Right atrium auricular region (tissue), 2 donors: ENCODE results near the gene TMEM203. TPM values are rescaled to one million over a fixed set of nuclear protein-coding genes. Genes with fewer than 3 reads are reported as not detected.
A peak's percentile ranks its signal among the peaks of the same experiment; 100 is the strongest.

Source experiments
- DNase-seq: peaks from one replicate; pipeline ENCODE4 v3.0.0-alpha.2; 2019; ENCODE audit warnings: low spot score
- H3K27ac ChIP-seq, 2 donors: fragments of 200-600 bp; sonication (generic); 1 replicate in 1 of 2; 2 replicates in 1 of 2; pipeline ENCODE4 v1.5.1; 2016 to 2019
- H3K27me3 ChIP-seq, 2 donors: fragments of 200-600 bp; sonication (generic); one replicate each; pipeline versions ENCODE4 v1.5.1 to v1.6.0; 2017 to 2019
- H3K36me3 ChIP-seq: fragments of 200-600 bp; sonication (generic); one replicate; pipeline ENCODE4 v1.5.1; 2016
- H3K4me1 ChIP-seq, 2 donors: fragments of 200-600 bp; sonication (generic); one replicate each; pipeline versions ENCODE4 v1.5.1 to v1.6.0; 2017 to 2019
- H3K4me3 ChIP-seq, 2 donors: fragments of 200-600 bp; sonication (generic); 1 replicate in 1 of 2; 2 replicates in 1 of 2; pipeline ENCODE4 v1.5.1; 2017 to 2019; ENCODE audit warnings: mild to moderate bottlenecking in 1 of 2, moderate library complexity in 1 of 2
- H3K9me3 ChIP-seq, 2 donors: fragments of 200-600 bp; sonication (generic); one replicate each; pipeline ENCODE4 v1.5.1; 2019
- total RNA-seq, 2 donors: library from RNA; depleted of rRNA; stranded (reverse); fragments of >200 nt; gene quantifications; one replicate each; pipeline ENCODE4 v1.1.0, GENCODE V29; 2016
- TF ChIP-seq, protein P1 (sequence below), 2 donors: fragments of 200-600 bp; sonication (generic); IDR thresholded peaks; one replicate each; pipeline ENCODE4 v1.5.1; 2019; ENCODE audit warnings: antibody characterized with exemption in 2 of 2

Gene TMEM203
- total RNA-seq, 2 donors from 2014 or later, result 31.4 to 33.9 TPM

DNA sequence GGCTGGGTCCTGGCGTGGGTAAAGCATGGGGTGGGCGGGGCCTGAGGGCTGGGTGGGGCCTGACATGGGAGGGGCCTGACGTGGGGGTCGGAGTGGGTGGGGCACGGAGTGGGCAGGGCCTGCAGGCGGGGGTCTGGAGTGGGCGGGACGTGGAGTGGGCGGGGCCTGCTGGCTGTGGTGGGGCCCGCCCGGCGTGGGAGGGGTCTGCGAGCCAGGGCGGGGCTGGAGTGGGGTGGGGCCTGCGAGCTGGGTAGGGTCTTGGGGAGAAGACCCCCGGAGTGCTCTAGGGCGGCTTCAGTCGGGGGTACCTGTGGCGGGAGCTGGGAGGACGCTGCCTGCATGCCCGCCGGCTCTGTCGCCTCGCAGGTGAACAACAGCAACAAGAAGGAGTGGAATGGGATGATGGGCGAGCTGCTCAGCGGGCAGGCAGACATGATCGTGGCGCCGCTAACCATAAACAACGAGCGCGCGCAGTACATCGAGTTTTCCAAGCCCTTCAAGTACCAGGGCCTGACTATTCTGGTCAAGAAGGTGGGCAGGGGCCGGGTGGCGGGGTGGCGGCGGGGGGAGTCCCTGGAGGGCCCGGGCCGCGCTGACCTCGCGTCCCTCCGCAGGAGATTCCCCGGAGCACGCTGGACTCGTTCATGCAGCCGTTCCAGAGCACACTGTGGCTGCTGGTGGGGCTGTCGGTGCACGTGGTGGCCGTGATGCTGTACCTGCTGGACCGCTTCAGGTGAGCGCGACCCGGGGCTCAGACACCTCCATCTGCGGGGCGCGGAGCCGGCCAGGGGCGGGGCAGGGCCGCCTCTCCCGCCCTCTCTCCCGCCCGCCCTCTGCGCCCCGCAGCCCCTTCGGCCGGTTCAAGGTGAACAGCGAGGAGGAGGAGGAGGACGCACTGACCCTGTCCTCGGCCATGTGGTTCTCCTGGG is 43.6 kb downstream of the TMEM203 start:
- DNase-seq, result no peak
- Histone ChIP-seq H3K4me3 (peak overlapping the region in 1 of 2 donors; percentile 4), H3K27me3 (peaks cover 41 to 73% of the 10 kb centered on the region in 2 donors), H3K9me3 (no peaks in the 10 kb centered on the region), H3K27ac (no peak overlapping the region), H3K4me1 (peaks cover 0 to 34% of the 10 kb centered on the region in 2 donors), H3K36me3 (no peaks in the 10 kb centered on the region)
- TF ChIP-seq, protein P1, sequence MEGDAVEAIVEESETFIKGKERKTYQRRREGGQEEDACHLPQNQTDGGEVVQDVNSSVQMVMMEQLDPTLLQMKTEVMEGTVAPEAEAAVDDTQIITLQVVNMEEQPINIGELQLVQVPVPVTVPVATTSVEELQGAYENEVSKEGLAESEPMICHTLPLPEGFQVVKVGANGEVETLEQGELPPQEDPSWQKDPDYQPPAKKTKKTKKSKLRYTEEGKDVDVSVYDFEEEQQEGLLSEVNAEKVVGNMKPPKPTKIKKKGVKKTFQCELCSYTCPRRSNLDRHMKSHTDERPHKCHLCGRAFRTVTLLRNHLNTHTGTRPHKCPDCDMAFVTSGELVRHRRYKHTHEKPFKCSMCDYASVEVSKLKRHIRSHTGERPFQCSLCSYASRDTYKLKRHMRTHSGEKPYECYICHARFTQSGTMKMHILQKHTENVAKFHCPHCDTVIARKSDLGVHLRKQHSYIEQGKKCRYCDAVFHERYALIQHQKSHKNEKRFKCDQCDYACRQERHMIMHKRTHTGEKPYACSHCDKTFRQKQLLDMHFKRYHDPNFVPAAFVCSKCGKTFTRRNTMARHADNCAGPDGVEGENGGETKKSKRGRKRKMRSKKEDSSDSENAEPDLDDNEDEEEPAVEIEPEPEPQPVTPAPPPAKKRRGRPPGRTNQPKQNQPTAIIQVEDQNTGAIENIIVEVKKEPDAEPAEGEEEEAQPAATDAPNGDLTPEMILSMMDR (IDR thresholded peaks at IDR 0.05), result no peak

DNA sequence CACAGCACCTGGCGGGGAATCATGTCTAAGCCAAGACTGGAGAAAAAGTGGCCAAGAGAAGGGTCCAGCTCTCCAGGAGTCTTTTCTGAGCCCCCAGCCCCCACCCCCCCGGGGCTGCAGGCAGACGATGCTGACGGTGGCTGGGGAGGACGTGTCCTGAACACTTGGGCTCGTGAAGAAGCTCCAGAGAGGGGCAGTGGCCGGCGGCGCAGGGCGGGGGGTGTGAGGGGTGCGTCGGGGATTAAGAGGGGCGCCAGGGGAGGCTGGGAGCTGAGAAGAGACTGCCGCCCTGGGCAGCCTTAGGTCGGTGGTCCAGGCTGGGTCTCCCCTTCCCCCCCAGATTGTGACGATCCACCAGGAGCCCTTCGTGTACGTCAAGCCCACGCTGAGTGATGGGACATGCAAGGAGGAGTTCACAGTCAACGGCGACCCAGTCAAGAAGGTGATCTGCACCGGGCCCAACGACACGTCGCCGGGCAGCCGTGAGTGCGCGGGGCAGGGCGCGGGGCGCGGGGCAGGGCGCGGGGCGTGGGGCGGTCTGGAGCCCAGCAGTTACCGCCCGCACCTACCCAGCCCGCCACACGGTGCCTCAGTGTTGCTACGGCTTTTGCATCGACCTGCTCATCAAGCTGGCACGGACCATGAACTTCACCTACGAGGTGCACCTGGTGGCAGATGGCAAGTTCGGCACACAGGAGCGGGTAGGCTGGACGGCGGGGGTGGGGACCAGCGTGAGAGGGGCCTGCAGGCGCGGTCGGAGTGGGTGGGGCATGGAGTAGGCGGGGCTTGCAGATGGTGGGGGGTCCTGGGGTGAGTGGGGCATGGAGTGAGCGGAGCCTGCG is 44.5 kb downstream of the TMEM203 start:
- no peak for DNase-seq
- TF ChIP-seq, protein P1 (IDR thresholded peaks at IDR 0.05), result no peak
- no peaks in the 10 kb centered on the region for H3K9me3 ChIP-seq
- no peak overlapping the region for H3K4me3 ChIP-seq
- peaks cover 33 to 64% of the 10 kb centered on the region in 2 donors for H3K27me3 ChIP-seq
- H3K36me3 ChIP-seq, result no peaks in the 10 kb centered on the region
- H3K4me1 ChIP-seq, result peaks cover 0 to 37% of the 10 kb centered on the region in 2 donors
- H3K27ac ChIP-seq, result no peak overlapping the region

DNA sequence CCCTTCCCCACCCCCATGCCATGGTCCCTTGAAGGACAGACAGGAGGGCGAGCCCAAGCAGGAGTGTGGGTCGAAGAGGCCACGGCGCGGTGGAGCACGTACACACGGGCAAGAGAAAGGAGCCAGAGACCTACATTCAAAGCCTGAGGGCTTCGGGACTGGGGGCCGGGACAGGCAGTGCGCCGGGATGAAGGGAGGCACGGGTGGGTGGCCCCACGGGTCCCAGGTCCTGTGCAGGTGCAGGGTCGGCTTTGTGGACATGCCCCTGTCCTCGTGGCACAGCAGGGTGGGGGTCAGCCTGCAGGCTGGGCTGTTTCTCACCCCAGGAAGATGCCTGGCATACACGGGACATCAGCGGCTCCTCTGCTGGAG is 45.4 kb downstream of the TMEM203 start:
- no peak overlapping the region for H3K4me3 ChIP-seq
- H3K4me1 ChIP-seq, result peaks cover 0 to 37% of the 10 kb centered on the region in 2 donors
- peaks cover 26 to 56% of the 10 kb centered on the region in 2 donors for H3K27me3 ChIP-seq
- TF ChIP-seq, protein P1 (IDR thresholded peaks at IDR 0.05), result no peak
- no peaks in the 10 kb centered on the region for H3K36me3 ChIP-seq
- no peak for DNase-seq
- H3K9me3 ChIP-seq, result no peaks in the 10 kb centered on the region
- H3K27ac ChIP-seq, result no peak overlapping the region

DNA sequence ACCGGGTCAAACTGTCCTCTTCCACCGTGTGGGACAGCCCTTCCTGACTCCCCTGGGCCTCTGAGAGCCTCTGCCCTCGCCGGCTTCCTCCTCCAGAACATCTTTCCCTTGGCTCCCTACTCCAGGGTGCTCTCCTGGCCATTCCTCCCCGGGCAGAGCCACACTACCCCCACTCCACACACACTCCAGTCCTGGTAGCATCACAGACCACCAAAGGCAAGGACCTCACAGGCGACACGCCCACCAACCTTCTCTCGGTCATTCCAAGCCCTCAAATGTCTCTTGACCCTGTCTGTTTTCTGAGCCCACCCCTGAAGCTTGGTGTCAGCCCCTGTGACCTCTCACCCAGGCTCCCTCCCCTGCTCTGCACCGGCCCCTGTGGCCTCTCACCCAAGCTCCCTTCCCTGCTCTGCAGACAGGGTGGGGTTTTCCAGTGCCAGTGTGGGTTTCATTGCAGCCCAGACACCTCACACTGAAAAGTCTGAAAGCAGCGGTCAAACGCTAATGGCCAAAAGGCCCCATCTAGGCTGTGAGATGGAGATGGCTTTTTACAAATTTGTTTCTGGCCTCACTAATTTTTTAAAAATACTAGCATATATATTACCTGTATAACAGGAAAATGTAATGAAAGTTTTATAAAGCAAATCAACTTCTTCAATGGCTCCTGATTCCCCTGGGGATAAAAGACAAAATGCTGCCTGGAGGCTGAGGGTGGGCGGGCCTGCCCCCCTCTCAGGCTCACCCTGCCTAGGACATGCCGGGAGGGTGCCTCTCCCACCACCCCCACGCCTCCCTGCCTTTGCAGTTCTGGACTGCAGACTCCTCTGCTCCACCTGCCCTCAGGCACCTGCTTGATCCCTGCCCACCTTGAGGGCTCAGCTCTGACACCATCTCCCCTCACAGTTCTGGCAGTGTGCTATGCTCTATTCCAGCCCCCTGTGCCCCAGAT is 46.1 kb downstream of the TMEM203 start:
- Histone ChIP-seq H3K27me3 (peaks cover 20 to 50% of the 10 kb centered on the region in 2 donors), H3K36me3 (no peaks in the 10 kb centered on the region), H3K9me3 (no peaks in the 10 kb centered on the region), H3K4me1 (peaks cover 0 to 37% of the 10 kb centered on the region in 2 donors), H3K4me3 (no peak overlapping the region), H3K27ac (no peak overlapping the region)
- DNase-seq, result no peak
- TF ChIP-seq, protein P1 (IDR thresholded peaks at IDR 0.05), result no peak

DNA sequence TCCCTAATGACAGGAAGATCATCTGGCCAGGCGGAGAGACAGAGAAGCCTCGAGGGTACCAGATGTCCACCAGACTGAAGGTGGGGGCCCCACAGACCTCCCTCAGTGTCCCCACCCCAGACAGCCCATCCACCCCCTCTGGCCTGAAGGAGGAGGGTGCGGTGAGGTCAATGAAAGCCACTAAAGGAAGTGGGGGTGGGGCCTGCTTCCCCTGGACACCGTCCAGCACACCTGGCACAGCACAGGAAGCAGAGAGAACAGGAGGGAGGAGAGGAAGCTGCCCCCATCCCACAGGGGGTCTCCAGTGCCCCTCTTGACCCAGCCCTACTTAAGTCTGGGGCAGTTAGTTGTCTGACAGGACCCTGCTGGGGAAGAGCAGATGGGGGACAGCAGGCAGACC is 46.8 kb downstream of the TMEM203 start:
- Histone ChIP-seq H3K4me3 (no peak overlapping the region), H3K4me1 (peaks cover 0 to 37% of the 10 kb centered on the region in 2 donors), H3K36me3 (no peaks in the 10 kb centered on the region), H3K27ac (no peak overlapping the region), H3K9me3 (no peaks in the 10 kb centered on the region), H3K27me3 (peaks cover 19 to 42% of the 10 kb centered on the region in 2 donors)
- no peak for DNase-seq
- TF ChIP-seq, protein P1 (IDR thresholded peaks at IDR 0.05), result no peak
